SK-N-SH treated with all-trans-retinoic acid at 6 μM for 48 hours (cell line): ENCODE measurements around the gene GPM6B.

Experiments used
- ATAC-seq: fragments of 200-7000 bp; cut with Tn5 transposase; 3 replicates; pipeline ENCODE4 v1.9.1; 2020; ENCODE audit warnings: mild to moderate bottlenecking, moderate library complexity
- ARNTL ChIP-seq: fragments of 450-650 bp; formaldehyde crosslinking; IDR thresholded peaks from 2 replicates; pipeline ENCODE4 v1.5.0; 2020; ENCODE audit warnings: low read depth, mild to moderate bottlenecking, moderate library complexity, borderline replicate concordance
- BACH2 ChIP-seq: fragments of 250-450 bp; sonication (Bioruptor Pico); IDR thresholded peaks from 2 replicates; pipeline ENCODE4 v1.9.0; 2021; ENCODE audit warnings: mild to moderate bottlenecking, borderline replicate concordance
- CSDC2 ChIP-seq: fragments of 250-450 bp; sonication (Bioruptor Pico); IDR thresholded peaks from 2 replicates; pipeline ENCODE4 v1.5.0; 2020; ENCODE audit warnings: mild to moderate bottlenecking, moderate library complexity
- ESRRG ChIP-seq: fragments of 250-450 bp; sonication (Bioruptor Pico); IDR thresholded peaks from 2 replicates; pipeline ENCODE4 v1.6.1; 2021; ENCODE audit warnings: mild to moderate bottlenecking
- GLIS3 ChIP-seq: fragments of 250-450 bp; sonication (Bioruptor Pico); IDR thresholded peaks from 2 replicates; pipeline ENCODE4 v1.5.0; 2020; ENCODE audit warnings: mild to moderate bottlenecking, moderate library complexity
- ISL1 ChIP-seq: fragments of 250-450 bp; sonication (Bioruptor Pico); IDR thresholded peaks from 2 replicates; pipeline ENCODE4 v2.1.2; 2022; ENCODE audit warnings: mild to moderate bottlenecking, moderate library complexity
- RARB ChIP-seq: fragments of 250-450 bp; sonication (Bioruptor Pico); IDR thresholded peaks from 2 replicates; pipeline ENCODE4 v1.8.0; 2021; ENCODE audit warnings: mild to moderate bottlenecking, moderate library complexity
- SNAI2 ChIP-seq: fragments of 250-450 bp; sonication (Bioruptor Pico); IDR thresholded peaks from 2 replicates; pipeline ENCODE4 v1.5.0; 2020; ENCODE audit warnings: mild to moderate bottlenecking, moderate library complexity
- TOX ChIP-seq: fragments of 250-450 bp; sonication (Bioruptor Pico); IDR thresholded peaks from 2 replicates; pipeline ENCODE4 v1.8.0; 2021; ENCODE audit warnings: mild to moderate bottlenecking, moderate library complexity, borderline replicate concordance
- ZC3H10 ChIP-seq: fragments of 250-450 bp; sonication (Bioruptor Pico); IDR thresholded peaks from 2 replicates; pipeline ENCODE4 v1.5.1; 2021; ENCODE audit warnings: mild to moderate bottlenecking, moderate library complexity
- ZFP3 ChIP-seq: fragments of 250-450 bp; sonication (Bioruptor Pico); IDR thresholded peaks from 2 replicates; pipeline ENCODE4 v1.5.0; 2020; ENCODE audit warnings: mild to moderate bottlenecking, moderate library complexity
- ZFP30 ChIP-seq: fragments of 450-650 bp; formaldehyde crosslinking; IDR thresholded peaks from 2 replicates; pipeline ENCODE4 v1.5.0; 2022; ENCODE audit warnings: mild to moderate bottlenecking, moderate library complexity
- ZNF565 ChIP-seq: fragments of 450-650 bp; formaldehyde crosslinking; conservative IDR thresholded peaks from 2 replicates; pipeline ENCODE4 v1.5.0; 2020; ENCODE audit warnings: low read depth, mild to moderate bottlenecking, moderate library complexity
- ZNF70 ChIP-seq: fragments of 450-650 bp; formaldehyde crosslinking; IDR thresholded peaks from 2 replicates; pipeline ENCODE4 v1.5.0; 2020; ENCODE audit warnings: mild to moderate bottlenecking, moderate library complexity
- TF ChIP-seq, protein P1 (sequence below): fragments of 250-450 bp; sonication (Bioruptor Pico); IDR thresholded peaks from 2 replicates; pipeline ENCODE4 v1.5.0; 2020; ENCODE audit warnings: mild to moderate bottlenecking, moderate library complexity
- TF ChIP-seq, protein P2 (sequence below): fragments of 250-450 bp; sonication (Bioruptor Pico); IDR thresholded peaks from 2 replicates; pipeline ENCODE4 v1.5.1; 2020; ENCODE audit warnings: low read depth, mild to moderate bottlenecking, moderate library complexity
- TF ChIP-seq, protein P3 (sequence below): fragments of 250-450 bp; sonication (Bioruptor Pico); IDR thresholded peaks from 2 replicates; pipeline ENCODE4 v1.5.1; 2021; ENCODE audit warnings: mild to moderate bottlenecking, moderate library complexity
- TF ChIP-seq, protein P4 (sequence below): fragments of 250-450 bp; sonication (Bioruptor Pico); IDR thresholded peaks from 2 replicates; pipeline ENCODE4 v1.8.0; 2020; ENCODE audit warnings: mild to moderate bottlenecking, moderate library complexity, borderline replicate concordance
- TF ChIP-seq, protein P5 (sequence below): fragments of 250-450 bp; sonication (Bioruptor Pico); IDR thresholded peaks from 2 replicates; pipeline ENCODE4 v1.8.0; 2021; ENCODE audit warnings: low read depth, mild to moderate bottlenecking, moderate library complexity, borderline replicate concordance

Gene GPM6B, protein sequence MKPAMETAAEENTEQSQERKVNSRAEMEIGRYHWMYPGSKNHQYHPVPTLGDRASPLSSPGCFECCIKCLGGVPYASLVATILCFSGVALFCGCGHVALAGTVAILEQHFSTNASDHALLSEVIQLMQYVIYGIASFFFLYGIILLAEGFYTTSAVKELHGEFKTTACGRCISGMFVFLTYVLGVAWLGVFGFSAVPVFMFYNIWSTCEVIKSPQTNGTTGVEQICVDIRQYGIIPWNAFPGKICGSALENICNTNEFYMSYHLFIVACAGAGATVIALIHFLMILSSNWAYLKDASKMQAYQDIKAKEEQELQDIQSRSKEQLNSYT

DNA sequence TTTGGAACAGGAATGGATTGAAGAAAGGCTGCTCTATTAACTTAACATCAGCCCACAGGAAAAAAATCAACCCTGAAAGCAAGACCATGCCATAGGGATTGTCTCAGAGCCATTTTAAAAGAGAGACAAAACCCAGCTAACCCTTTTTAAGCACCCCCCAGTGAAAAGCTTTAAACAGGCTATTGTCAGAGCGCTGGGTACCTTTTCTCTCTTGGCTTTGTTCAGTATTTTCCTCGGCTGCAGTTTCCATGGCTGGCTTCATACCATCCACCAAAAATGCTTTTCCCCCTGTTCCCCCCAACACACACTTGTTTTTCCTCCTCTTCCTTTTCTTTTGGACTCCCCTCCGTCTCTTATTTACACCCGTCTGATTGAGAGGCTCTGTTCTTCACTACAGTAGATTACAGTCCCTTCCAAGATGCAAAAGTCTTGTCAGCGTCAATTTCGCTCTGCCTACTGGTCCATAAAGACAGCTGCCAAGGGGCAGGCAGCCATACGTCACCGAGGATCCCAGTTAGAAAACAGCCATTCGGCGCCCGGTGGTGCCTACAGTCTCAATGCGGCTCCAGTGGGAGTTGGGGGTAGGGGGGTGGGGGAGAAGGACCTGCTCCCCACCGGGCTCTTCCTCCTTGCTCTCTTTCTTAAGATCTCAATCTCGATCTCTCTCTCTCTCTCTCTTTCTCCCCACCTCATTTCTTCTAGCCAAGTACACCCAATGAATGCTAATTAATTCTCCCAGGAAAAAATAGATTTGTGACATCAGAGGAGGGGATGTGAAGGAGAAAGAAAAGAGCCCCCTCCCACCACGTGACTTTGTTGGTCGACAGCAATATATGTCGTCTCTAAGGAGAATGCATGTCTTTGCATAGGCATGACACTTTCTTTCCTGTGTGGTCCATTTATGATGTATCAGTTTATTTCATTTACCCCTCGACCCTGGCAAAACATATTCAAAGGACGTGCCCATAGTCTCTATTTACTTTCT, at the start of gene GPM6B:
Gene GPM6B (minus strand): TSS at position 451 of the 985 bp plus-strand sequence. CDS start 189 bp downstream, at position 262.
- no peak for ATAC-seq
- TF ChIP-seq TOX, result no peak

DNA sequence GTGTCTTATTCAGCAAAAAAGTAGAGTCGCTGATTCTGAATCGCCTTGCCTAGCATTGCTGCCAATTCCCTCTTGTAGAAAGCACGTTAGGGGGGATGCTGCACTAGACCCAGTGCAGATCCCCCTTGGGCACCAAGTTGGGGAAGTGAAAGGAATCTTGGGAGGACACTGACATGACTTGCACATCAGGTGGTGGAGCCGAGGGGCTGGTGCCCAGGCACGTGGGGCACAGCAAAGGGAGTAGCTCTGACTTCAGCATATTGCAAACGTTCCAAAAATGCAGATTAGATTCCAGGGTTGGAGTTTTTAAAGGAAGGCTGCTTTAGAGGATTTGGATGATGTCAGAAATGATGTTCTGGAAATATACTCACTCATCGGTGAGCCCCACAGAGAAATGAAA, 47.4 kb upstream of the GPM6B start:
- no peak for ATAC-seq

DNA sequence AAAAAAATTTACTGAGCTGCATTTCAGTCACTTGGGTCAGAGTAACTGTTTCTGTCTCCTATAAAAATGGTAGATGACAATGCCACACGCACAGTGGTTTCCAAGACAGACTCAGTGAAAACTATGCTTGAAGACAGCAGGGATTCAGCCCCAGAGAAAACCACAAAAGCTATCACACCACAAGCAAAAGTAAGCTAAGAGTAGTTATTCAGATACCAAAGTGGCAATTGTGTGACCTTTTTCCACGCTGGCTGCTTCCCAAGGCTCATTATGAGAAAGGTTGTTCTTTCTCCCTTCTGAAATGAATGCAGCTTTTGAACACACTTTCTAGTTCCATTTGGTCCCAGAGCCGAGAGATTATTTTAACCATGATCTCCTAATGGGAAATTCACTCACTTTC, 46.4 kb upstream of the GPM6B start:
- no peak for ATAC-seq
- TF ChIP-seq TOX (no peak), ZC3H10 (no peak), ZNF565 (CRISPR knock-in tag) (no peak), SNAI2 (CRISPR knock-in tag) (no peak), RARB (CRISPR knock-in tag) (no peak), CSDC2 (CRISPR knock-in tag) (no peak), ZNF70 (CRISPR knock-in tag) (no peak)
- TF ChIP-seq, protein P1, sequence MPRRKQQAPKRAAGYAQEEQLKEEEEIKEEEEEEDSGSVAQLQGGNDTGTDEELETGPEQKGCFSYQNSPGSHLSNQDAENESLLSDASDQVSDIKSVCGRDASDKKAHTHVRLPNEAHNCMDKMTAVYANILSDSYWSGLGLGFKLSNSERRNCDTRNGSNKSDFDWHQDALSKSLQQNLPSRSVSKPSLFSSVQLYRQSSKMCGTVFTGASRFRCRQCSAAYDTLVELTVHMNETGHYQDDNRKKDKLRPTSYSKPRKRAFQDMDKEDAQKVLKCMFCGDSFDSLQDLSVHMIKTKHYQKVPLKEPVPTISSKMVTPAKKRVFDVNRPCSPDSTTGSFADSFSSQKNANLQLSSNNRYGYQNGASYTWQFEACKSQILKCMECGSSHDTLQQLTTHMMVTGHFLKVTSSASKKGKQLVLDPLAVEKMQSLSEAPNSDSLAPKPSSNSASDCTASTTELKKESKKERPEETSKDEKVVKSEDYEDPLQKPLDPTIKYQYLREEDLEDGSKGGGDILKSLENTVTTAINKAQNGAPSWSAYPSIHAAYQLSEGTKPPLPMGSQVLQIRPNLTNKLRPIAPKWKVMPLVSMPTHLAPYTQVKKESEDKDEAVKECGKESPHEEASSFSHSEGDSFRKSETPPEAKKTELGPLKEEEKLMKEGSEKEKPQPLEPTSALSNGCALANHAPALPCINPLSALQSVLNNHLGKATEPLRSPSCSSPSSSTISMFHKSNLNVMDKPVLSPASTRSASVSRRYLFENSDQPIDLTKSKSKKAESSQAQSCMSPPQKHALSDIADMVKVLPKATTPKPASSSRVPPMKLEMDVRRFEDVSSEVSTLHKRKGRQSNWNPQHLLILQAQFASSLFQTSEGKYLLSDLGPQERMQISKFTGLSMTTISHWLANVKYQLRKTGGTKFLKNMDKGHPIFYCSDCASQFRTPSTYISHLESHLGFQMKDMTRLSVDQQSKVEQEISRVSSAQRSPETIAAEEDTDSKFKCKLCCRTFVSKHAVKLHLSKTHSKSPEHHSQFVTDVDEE, result no peak
- TF ChIP-seq, protein P2, sequence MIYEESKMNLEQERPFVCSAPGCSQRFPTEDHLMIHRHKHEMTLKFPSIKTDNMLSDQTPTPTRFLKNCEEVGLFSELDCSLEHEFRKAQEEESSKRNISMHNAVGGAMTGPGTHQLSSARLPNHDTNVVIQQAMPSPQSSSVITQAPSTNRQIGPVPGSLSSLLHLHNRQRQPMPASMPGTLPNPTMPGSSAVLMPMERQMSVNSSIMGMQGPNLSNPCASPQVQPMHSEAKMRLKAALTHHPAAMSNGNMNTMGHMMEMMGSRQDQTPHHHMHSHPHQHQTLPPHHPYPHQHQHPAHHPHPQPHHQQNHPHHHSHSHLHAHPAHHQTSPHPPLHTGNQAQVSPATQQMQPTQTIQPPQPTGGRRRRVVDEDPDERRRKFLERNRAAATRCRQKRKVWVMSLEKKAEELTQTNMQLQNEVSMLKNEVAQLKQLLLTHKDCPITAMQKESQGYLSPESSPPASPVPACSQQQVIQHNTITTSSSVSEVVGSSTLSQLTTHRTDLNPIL, result no peak

More for the DNA sequence above, 47.4 kb upstream of the GPM6B start:
- TF ChIP-seq RARB (CRISPR knock-in tag), result no peak
- no peak for TF ChIP-seq TOX
- no peak for TF ChIP-seq ZFP3
- no peak for TF ChIP-seq ZC3H10
- TF ChIP-seq ZNF565 (CRISPR knock-in tag), result no peak
- no peak for TF ChIP-seq ESRRG
- no peak for TF ChIP-seq ZNF70 (CRISPR knock-in tag)
- TF ChIP-seq CSDC2 (CRISPR knock-in tag), result no peak
- TF ChIP-seq SNAI2 (CRISPR knock-in tag), result no peak
- TF ChIP-seq, protein P3, sequence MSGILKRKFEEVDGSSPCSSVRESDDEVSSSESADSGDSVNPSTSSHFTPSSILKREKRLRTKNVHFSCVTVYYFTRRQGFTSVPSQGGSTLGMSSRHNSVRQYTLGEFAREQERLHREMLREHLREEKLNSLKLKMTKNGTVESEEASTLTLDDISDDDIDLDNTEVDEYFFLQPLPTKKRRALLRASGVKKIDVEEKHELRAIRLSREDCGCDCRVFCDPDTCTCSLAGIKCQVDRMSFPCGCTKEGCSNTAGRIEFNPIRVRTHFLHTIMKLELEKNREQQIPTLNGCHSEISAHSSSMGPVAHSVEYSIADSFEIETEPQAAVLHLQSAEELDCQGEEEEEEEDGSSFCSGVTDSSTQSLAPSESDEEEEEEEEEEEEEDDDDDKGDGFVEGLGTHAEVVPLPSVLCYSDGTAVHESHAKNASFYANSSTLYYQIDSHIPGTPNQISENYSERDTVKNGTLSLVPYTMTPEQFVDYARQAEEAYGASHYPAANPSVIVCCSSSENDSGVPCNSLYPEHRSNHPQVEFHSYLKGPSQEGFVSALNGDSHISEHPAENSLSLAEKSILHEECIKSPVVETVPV (CRISPR knock-in tag), result no peak
- no peak for TF ChIP-seq ZFP30 (CRISPR knock-in tag)
- TF ChIP-seq, protein P4, sequence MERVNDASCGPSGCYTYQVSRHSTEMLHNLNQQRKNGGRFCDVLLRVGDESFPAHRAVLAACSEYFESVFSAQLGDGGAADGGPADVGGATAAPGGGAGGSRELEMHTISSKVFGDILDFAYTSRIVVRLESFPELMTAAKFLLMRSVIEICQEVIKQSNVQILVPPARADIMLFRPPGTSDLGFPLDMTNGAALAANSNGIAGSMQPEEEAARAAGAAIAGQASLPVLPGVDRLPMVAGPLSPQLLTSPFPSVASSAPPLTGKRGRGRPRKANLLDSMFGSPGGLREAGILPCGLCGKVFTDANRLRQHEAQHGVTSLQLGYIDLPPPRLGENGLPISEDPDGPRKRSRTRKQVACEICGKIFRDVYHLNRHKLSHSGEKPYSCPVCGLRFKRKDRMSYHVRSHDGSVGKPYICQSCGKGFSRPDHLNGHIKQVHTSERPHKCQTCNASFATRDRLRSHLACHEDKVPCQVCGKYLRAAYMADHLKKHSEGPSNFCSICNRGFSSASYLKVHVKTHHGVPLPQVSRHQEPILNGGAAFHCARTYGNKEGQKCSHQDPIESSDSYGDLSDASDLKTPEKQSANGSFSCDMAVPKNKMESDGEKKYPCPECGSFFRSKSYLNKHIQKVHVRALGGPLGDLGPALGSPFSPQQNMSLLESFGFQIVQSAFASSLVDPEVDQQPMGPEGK (CRISPR knock-in tag), result no peak
- no peak for TF ChIP-seq GLIS3
- TF ChIP-seq, protein P1, result no peak
- no peak for TF ChIP-seq BACH2 (CRISPR knock-in tag)
- no peak for TF ChIP-seq ISL1 (CRISPR knock-in tag)
- no peak for TF ChIP-seq ARNTL (CRISPR knock-in tag)
- TF ChIP-seq, protein P5, sequence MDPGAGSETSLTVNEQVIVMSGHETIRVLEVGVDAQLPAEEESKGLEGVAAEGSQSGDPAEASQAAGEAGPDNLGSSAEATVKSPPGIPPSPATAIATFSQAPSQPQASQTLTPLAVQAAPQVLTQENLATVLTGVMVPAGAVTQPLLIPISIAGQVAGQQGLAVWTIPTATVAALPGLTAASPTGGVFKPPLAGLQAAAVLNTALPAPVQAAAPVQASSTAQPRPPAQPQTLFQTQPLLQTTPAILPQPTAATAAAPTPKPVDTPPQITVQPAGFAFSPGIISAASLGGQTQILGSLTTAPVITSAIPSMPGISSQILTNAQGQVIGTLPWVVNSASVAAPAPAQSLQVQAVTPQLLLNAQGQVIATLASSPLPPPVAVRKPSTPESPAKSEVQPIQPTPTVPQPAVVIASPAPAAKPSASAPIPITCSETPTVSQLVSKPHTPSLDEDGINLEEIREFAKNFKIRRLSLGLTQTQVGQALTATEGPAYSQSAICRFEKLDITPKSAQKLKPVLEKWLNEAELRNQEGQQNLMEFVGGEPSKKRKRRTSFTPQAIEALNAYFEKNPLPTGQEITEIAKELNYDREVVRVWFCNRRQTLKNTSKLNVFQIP (CRISPR knock-in tag), result no peak
- TF ChIP-seq, protein P2, result no peak
